Mesenteric fat pad (tissue), 1 donor: Measurements from ENCODE around the gene RANBP10. TPM values are rescaled to one million over a fixed set of nuclear protein-coding genes. Genes with fewer than 3 reads are reported as not detected.

Experiments used
- DNase-seq: peaks from one replicate; pipeline ENCODE4 v3.0.0-alpha.2; 2020; ENCODE audit warnings: low spot score
- total RNA-seq: library from RNA; stranded (reverse); fragmentation: NEBNext Ultra II Directional; extraction: Animal tissue kit (Norgen Biotek cat#: 25700); gene quantifications from one replicate; pipeline ENCODE4 v1.2.1, GENCODE V29; 2021
- donor health status: DM: yes; HTN: yes; CAD: no.

RANBP10 gene
- total RNA-seq, 1 donor from 2014 or later = 14.5 TPM

DNA sequence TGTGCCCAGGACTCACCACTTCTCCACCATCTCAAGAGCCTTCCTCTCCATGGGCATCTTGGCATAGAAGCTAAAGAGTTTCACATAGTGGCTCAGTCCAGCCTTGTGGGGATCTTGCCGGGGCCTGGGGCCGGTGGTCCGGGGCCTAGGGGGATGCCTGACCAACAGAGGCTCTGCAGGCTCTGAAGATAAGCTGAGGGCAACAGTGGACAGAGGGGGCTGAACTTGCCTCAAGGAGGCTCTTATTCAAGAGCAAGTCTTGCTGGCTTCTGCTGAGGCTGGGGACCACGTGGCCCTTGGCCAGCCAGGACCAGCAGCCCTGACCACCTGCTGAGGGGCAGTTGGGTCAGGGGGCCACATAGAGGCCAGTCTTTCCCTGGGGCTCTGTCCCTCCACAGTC is 22.3 kb upstream of the RANBP10 start:
- no peak for DNase-seq

DNA sequence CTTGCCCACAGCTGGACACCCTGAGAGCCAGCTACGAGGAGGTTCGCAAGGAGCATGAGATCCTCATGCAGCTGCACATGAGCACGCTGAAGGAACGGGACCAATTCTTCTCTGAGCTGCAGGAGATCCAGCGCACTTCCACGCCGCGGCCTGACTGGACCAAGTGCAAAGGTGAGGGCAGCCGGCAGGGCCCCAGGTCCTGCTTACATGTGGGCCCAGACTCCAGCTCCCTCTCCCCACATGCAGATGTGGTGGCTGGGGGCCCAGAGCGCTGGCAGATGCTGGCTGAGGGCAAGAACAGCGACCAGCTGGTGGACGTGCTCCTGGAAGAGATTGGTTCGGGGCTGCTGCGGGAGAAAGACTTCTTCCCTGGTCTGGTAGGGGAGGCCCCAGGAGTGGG is 19.5 kb upstream of the RANBP10 start:
- DNase-seq = no peak

DNA sequence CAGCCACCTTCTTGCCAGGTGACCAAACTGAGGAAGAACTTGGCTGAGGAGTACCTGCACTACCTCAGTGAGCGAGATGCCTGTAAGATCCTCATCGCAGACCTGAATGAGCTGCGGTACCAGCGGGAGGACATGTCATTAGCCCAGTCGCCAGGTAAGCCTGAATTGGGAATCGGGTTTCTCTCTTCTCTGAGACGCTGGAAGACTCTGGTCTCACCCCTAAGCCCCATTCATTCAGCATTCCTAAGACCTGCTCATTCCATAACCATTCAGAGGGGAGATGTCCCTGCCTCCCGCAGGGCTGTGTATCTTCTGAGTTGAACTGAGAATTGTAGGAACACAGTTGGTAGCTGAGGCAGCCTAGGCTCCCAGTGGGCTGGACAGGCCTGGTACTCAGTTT is 18.8 kb upstream of the RANBP10 start:
- DNase-seq = no peak

DNA sequence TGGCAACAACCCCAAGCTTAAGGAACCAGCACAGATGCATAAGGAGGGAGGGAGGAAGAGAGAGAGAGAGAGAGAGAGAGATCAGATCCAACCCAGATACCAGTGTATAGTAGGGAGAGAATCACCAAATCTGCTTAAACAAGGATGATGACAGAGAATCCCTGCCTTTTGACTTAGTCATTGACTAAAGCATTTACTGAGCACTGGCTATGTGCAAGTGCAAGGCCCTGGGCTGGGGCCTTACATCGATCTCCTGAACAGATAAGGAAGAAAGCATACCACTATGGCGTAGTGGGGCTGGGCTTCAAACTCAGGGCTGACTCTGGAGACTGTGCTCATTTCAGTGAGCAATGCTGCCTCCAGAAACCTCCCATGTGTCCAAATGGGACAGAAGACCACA is 16.2 kb upstream of the RANBP10 start:
- no peak for DNase-seq

DNA sequence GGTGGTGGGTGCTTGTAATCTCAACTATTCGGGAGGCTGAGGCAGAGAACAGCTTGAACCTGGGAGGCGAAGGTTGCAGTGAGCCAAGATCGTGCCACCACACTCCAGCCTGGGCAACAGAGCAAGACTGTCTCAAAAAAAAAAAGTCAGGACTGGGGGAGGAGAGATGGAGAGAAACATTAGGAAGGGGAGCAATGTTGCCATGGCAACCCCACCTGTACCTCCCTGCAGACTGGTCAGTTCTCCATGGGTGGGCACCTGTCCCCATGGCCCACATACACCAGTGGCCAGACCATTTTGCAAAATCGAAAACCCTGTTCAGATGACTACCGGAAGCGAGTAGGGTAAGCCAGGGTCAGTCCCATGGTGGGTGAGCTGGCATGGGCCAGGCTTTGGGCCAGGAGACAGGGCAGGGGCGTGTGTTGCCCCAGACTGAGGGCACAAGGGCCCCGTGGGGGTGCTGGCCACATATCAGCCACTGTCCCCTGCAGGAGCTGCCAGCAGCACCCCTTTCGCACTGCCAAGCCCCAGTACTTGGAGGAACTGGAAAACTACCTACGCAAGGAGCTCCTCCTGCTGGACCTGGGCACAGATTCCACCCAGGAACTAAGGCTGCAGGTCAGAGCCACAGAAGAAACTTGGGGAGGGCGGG is 14.4 kb upstream of the RANBP10 start:
- DNase-seq = no peak

DNA sequence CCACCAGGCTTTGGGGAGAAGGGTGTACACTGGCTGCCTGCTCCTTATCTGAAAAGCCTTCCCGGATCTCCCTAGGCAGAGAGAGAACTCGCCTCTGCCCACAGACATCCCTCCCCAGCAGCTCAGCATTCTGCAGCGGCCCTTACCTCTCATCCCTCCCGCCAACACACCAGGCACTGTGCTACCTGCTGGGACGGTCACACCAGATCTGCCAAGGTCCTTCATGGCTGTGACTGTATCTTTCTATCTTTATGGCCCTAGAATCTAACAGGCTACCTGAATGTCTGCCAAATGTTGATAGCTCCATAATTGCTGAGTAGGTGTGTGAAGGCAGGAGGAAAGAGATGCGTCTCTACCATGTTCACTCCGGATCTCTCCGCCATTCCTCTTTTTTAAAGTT is 8.2 kb upstream of the RANBP10 start:
- DNase-seq = no peak

DNA sequence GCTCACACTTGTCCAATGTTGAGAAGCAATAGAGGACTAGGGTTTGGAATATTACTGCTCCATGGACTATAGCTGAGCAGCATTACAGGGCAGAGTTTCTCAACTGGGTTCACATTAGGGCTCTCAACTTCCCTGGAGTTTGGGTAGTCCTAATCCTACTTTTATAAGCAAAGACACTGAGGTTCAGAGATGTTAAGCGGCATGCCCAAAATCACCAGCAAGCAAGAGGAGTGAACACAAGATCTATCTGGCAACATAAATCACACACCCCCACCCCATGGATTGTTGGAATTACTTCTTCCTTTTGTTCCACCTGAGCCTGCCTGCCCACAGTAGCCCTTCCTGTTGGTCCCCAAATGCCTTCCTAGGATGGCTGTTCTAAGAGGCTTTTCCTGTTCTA is 5.5 kb upstream of the RANBP10 start:
- DNase-seq = no peak

DNA sequence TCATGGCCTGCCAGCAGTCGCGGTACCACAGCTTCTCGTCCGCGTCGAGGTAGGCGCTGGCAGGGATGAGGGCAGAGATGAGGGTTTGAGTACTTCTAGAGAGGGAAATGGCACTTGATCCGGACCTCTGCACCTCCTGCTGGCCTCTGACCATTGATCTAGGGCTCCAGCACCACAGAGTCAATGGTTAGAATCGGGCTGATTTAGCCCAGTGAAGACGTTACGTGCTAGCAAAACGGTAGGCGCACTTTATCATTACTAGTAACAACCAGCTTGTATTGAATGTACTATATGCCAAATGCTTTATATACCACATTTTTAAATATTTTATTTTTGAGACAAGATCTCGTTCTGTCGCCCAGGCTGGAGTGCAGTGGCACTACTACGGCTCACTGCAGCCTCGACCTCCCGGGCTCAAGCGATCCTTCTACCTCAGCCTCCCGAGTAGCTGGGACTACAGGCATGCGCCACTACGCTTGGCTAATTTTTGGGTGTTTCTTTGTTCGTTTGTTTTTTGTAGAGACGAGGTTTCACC is 855 bp upstream of the RANBP10 start:
- no peak for DNase-seq

DNA sequence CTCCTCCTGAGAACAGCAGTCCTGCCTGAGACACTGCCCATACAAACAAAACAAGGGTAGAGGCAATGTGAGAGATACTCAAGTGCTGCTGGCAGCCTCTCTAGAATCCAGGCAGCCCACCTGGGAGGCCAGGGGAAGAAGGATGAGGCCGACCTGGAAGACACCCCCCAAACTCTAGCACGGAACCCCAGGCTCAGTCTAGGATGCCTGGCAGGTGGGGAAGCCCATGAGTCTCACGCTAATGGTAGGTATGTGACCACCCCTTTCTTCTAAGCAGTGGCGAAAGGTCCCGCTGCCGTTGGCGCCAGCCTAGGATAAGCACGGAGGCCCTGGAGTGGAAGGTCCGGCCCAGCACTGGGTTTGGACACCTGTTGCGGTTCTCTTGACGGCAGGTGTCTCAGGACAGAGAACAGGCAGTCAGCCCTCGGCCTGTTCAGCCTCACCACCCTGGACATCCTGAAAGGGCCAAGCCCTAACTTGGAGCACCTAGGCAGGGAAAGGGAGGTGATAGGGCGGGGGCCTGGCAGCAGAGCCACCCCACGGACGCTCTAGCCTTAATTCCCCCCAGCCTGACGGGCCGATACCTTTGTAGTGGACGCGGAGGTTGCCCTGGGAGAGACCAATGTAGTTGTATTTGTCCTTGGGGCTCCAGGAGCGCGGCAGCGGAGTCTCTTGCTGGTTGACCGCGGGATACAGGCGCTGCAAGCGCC is 487 bp downstream of the RANBP10 start:
- DNase-seq = no peak

DNA sequence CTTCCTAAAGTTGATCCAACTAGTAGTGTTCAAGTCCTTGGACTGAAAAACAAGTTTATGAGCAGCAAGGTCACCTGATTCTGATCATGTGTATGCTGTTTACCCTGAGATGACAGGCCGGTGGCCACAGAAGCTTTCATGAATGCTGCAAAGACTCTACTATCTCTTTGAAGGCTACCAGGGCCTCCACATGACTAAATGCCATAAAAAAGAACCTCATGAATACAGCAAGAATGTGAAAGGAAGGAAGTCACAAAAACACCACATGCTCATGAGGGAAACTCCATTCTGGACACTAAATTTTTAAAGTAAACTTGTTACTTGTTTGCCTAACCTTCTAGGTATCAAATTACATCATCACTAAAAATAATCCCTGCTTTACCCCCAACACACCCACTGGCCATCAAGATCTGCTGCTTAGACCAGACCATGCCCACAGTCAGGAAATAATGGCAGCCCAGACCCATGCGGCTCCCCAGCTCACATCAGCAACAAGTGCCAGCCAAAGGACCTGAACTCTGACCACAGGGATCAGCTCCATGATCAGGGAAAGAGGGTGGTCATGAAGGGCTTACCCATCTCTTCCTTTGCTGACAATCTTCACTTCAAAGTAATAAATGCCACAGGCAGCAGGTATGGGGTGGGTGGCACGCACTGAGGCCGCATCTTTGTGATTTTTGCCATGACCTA is 1.4 kb downstream of the RANBP10 start:
- DNase-seq = no peak

DNA sequence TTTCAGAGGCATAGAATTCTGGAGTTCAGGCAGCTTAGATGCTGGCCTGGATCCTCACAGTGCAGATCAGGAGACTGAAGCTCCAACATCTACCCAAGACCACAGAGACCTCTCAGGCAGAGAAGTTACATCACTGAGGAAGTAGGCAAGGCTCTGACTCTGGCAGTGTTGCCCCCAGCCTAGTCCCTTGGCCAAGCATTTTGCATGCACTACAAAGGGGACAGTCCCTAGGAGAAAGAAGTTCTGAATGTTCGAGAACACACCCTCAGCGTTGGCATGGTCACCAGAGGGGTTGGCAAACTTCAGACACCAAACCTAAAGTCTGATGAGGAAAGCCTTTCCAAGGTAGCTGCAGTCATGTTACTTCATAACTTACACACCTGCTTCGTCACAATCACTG is 2.5 kb downstream of the RANBP10 start:
- DNase-seq = no peak

DNA sequence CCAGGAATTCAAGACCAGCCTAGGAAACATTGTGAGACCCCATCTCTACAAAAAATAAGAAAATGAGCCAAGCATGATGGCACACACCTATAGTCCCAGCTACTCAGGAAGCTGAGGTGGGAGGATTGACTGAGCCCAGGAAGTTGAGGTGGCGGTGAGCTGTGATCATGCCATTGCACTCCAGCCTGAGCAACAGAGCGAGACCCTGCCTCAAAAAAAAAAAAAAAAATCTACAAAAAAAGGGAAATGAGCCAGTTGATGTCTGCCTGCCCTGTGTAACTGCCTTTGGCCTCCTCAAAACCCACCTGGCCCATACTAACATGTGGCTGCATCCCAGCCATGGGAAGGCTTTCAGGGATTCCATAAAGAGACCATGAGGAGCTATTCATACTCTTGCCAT is 4.5 kb downstream of the RANBP10 start:
- DNase-seq = no peak

DNA sequence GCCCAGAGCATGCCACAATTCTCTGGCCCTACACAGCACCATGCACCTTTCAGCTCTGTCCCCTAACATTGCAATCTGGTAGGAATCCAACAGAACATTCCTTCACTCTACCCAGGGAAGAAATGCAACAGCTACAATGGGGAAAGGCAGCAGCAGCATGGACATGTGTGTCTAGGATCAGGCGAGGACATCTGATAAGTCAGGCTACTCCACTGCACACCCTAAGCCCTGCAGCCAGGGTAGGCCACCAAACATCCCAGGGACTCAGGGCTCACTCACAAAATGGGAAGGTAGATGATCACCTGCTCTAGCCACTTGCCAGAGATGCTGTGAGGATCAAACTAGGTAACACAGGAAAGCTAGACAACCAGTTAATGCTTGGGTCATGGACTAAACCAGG is 5.1 kb downstream of the RANBP10 start:
- DNase-seq = no peak

DNA sequence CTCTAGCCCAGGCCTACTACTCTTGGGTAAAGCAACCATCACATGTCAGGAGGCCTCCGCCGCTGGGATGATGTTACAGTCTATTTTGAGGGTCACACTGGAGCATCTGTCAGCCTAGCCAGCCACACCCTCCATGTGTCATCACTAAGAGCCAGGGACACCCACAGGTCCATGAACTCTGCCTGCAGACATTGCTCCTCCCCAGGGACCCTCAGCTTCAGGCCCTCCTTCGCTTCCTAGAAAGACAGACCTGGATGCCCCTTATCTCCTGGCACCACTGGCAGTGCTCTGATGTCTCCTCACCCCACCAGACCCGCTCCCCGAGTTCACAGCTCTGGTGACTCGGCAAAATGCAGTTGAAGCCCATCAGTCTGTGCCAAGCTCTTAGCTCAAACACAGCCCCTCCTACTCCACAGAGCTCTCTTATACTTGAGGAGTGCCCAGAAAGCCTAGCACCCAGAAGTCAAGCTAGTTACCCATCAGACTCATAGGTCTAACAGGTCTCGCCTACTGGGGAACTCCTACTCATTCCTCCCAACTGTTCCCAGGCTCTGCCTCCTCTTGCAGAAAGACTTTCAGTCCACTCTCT is 5.9 kb downstream of the RANBP10 start:
- no peak for DNase-seq

DNA sequence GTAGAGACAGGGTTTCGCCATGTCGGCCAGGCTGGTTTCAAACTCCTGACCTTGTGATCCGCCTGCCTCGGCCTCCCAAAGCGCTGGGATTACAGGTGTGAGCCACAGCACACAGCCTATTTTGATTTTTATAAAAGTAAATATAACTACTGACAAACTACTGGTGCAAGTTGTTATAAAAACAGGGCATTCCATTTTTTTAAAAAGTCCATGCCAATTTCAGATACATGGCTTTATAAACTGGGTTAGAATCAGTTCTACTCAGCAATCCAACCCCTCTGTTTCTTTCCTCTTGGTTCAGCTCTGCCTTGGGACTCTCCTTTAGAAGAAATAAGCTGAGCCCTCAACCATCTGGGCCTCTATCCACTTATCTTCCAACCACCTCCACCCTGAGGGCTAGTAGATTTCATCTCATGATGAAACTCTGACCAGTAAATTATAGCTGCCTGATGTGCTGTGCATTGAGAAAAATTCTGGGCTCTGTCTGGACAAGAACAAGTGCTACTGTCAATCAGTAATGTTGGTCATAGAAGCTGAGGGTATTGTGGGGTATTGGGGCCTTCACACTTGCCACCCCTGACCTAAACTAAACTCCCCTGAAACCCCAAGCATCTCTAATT is 10.2 kb downstream of the RANBP10 start:
- no peak for DNase-seq

DNA sequence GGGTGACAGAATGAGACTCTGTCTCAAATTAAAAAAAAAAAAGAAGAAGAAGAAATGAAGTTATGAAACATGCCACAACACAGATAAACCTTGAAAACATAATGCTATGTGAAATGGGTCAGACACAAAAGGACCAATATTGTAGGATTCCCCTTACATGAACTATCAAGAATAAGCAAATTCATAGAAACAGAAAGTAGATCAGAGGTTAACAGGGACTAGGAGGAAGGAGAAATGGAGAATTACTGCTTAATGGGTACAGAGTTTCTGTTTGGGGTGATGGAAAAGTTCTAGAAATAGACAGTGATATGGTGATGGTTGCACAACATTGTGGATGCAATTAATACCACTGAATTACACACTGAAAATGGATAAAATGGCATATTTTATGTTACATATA is 16.3 kb downstream of the RANBP10 start:
- DNase-seq = no peak

DNA sequence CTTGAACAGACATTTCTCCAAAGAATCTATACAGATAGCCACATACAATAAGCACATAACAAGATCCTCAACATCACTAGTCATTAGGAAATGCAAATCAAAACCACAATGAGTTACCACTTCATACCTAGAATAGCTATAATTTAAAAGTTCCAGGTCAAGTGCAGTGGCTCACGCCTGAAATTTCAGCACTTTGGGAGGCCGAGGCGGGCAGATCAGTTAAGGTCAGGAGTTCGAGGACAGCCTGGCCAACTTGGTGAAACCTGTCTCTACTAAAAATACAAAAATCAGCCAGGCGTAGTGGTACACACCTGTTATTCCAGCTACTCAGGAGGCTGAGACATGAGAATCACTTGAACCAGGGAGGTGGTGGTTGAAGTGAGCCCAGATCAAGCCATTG is 19.9 kb downstream of the RANBP10 start:
- DNase-seq = no peak

DNA sequence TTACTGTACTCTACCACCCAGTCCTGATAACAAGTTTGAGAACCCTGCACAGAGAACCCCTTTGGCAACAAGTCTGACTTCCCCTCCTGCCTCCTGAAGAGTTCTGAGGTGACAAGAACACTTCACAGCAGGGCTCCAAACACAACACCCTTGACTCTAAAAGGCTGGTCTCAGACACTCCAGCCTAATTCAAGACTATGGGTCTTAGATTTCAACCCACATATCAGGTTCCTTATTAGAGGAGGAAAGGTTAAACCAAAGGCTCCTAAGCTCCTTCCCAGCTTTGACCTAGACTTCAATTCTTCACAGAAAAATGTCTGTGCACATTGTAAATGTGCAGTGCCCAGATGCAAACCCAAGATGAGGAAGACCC is 23.0 kb downstream of the RANBP10 start:
- no peak for DNase-seq

DNA sequence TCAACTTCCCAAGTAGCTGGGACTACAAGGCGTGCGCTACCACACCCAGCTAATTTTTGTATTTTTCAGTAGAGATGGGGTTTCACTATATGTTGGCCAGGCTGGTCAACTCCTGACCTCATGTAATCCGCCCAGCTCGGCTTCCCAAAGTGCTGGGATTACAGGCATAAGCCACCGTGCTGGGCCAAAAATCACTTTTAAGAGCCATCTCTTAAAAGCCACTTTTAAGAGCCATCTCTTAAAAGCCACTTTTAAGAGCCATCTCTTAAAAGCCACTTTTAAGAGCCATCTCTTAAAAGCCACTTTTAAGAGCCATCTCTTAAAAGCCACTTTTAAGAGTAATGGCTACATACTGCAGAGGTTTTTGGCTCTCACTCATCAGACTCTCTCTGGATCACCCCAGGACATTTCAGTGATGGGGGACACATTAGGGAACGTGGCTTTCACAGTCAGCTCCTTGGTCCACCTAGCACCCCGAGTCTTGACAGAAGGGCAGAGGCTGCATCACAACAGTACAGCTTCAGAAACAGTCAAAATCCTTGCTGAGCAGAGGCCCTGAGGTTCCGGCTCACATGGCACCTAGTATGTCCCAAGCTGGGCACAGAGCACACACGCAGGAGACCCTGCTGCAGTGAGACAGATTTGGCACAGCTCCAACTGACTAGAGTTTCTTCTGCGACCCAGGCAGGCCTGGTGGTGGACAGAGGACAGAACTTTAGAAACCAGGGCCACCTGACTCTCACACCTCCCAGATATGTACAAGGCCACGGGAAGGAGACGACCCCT is 23.6 kb downstream of the RANBP10 start:
- no peak for DNase-seq

DNA sequence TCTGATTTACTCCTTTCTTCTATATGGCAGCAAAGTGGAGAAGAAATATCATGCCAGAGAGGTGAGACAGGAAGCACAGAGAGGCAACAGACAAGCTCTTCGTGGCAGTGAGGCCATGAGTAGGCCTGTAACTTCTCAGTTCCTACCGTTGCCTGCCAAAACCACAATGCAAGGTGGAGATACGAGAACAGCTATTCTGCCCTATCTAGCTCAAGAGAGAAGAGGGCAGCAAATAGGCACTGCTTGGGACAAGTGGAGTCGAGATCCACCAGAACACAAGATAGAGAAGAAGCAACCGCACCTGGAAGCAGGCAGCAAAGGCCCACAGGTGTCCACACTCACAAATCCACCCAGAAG is 24.8 kb downstream of the RANBP10 start:
- no peak for DNase-seq
